DMS114 treated with DMSO at 0.1 percent for 48 hours (cell line): Measurements from ENCODE around the gene ARMCX4.
"Not testable (repeated sequence)": the region's sequence is repeated elsewhere in the genome, so short reads cannot be mapped to it uniquely, and the experiment has no call there.

Experiments used
- DNase-seq: peaks from one replicate; lab custom pipeline; 2025; ENCODE audit not compliant: unreplicated experiment; lab: John Stamatoyannopoulos, UW

Gene ARMCX4

DNA sequence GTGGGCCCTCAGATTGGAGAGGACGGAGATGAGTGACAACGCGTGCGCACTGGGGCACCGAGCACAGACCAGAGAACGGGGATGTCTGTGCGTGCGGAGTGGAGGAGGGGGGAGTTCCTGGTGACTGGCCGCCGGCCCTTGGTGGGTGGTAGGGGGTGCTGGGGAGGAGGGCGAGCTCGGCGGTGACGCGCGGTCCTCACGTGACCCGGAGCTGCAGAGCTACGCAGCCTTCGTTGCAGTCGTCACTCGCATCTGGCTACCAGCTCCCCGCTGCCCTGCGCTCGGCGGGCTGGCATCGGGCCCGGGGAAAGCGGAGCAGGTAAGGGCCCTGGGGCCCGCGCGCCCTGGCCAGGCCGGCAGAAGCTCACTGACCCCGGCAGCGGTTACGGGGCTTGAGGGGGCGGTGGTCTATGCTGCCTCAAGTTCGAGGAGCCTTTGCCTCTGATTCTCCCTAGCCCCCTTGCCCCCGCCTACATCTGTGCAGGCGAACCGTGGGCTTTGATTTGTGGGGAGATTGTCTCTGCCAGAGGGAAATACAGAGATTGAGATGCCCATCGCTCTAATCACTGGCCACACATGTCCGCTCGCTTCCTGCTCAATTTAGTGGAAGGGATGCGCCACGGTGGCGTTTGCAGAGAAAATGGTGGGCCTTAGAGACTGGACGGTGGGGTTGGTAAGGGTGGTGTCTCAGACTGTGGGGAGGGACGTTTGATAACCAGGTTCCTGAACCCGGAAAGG lies at the start of gene ARMCX4:
Gene ARMCX4, plus strand, starts transcription at position 245 of the 738 bp plus-strand sequence. CDS start 3,134 bp downstream, outside the sequence.
- peak; percentile 60 for DNase-seq

DNA sequence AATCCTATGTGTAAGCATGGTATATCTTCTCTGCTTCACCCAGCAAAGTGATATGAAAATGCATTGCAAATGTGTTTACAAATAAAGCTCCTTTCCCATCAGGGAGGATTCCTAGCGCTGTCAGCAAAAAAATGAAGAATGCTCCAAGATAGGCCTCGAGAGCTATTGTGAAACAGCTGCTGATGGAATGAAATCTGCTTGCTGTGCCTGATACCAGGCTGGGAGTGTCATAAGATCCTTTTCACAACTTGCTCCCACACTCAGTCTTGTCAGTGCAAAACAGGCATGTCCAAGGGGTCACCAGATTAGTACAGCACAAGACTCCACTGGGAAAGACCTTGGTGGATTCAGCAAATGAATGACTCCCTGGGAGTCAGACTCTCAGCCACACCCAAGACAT lies 43.2 kb upstream of the ARMCX4 start:
- no peak for DNase-seq

DNA sequence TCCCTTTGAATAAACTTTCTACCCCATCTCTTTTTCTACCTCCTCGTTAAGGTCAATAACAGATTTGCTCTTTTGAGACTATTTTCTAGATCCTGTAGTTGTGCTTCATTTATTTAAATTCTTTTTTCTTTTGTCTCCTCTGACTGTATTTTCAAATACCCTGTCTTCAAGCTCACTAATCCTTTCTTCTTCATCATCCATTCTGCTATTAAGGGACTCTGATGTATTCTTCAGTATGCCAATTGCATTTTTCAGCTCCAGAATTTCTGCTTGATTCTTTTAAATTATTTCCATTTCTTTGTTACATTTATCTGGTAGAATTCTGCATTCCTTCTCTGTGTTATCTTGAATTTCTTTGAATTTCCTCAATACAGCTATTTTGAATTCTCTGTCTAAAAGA lies 36.0 kb upstream of the ARMCX4 start:
- DNase-seq: no peak

DNA sequence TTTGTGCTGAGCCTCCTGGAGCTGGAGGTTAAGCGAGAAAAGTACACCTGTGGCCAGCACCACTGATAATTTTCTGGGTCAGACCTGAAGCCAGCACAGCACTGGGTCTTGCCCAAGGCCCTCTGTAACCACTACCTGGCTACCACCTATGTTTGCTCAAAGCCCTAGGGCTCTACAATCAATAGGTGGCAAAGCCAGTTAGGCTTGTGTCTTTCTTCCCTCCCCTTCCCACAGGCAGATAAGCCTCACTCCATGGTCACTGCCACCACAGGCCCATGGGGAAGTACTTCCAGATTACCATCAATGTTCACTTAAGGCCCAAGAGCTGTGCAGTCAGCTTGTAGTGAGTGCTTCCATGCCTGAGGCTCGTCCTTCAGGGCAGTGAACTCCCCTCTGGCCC lies 35.2 kb upstream of the ARMCX4 start:
- no peak for DNase-seq

DNA sequence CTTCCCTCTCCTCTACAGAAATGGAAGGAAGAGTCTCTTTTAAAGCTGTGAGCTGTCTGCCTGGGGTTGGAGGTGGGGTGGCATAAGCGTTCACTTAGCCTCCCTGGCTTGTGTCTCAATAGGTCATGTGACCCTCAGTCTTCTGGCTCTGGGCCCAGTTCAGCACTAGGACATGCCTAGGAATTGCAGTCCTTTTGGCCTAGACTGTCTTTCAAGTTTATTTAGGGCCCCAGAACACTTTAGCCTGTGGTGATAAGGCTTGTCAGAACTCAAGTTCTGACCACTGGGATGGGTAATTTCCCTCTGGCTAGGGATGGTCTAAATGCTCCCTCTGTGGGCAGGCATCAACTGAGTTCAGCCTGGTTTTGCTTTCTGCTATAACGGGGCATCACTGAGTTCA lies 34.3 kb upstream of the ARMCX4 start:
- DNase-seq: no peak

DNA sequence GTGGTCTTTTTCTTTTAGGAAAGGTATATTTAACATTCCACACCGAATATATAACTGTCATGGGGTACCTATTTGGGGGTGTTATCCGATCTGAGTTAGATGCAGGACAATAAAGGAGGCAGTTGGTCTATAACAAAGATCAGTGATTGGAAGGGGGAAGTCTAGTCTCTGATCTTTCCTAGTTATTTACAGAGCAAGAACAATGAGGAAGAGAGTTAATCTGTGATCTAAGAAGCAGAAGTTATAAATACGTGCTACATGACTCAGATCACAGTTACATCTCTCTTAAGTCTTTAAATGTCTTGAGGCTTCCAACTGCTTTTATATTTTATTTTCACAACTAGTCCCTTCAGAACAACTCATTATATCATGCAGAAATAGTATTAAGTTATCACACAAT lies 33.2 kb upstream of the ARMCX4 start:
- DNase-seq: no peak

DNA sequence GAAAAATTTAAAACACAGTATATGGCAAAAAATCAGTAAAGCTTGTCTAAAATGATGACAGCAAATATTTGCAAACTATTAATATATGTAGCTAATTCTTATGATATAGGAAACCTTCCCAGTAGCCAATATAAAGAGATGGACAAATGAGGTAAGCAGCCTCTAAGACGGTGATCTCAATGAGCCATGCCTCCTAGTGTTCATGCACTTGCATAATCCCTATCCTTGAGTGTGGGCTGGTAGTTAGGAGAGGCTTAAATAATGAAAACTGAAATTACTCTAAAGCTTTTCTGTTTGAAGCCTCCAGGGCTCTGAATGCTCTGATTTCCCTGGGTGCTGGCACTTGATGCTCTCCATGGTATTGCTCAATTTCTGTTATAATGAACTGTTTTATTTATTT lies 24.6 kb upstream of the ARMCX4 start:
- no peak for DNase-seq

DNA sequence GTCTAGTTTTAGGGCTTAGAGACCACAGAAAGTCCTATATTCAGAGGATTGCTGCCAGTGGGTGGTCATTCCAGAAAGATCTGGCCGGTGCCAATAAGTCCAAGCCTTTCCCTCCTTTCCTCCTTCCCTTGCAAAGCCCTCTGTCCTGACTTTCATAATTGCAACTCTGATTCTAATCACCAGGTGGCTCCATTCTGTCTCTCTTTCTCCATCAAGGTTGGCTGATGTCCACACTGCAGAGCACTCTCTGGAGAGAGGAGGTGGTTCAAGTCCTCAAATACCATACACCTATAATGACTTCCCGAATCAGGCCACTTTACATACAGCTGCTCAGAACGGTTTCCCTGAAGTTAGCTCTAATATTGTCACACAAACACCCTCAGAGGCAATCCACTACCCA lies 22.4 kb upstream of the ARMCX4 start:
- DNase-seq: peak; percentile 13

DNA sequence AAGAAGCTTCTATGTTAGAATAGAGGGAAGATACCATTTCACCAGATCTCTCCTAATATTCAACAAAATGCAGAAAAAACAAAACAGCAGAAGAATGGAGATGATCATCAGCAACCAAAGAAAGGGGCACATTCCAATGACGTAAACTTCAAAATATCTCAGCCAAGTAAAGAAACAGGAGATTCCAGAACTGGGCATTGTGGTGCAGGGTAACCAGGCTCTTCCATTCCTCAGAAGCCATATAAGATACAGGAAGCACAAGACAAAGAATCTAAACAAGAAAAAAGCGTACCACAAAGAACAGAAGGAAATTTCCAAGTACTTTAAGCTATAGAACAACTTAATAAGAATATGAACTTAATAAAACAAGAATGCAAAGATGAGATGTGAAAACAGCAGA lies 6.9 kb upstream of the ARMCX4 start:
- DNase-seq: no peak

DNA sequence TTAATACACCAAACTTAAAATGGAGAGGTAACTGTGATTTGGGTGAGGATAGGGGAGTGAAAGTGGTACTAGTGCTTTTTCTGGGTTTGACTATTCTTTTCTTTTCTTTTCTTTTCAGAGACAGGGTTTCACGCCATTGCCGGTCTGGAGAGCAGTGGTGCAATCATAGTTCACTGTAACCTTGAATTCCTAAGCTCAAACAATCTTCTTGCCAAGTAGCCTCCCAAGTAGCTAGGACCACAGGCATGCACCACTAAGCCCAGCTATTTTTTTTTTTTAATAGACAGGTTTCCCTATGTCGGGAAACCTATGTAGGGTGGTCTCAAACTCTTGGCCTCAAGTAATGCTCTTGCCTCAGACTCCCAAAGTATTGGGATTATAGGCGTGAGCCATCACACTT lies 3.0 kb upstream of the ARMCX4 start:
- DNase-seq: no peak

DNA sequence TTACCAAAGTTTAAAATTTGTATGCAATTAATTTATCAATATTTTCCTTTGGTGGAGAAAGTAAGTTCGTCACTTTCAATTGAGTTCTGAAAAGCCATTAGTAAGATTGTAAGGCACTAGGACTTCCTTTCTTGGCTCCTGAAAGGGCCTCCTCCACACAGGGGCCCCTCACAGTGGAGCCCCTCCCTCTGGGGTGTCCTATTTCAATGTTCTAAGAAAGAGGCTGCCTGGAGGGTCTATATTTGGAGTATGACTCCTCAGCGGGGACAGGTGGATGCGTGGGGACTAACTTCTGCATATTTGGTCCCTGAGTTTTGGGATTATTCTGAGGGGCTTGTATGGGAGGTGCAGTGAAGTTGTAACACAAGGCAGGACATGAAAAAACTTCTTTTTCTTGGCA lies 1.6 kb upstream of the ARMCX4 start:
- no peak for DNase-seq

DNA sequence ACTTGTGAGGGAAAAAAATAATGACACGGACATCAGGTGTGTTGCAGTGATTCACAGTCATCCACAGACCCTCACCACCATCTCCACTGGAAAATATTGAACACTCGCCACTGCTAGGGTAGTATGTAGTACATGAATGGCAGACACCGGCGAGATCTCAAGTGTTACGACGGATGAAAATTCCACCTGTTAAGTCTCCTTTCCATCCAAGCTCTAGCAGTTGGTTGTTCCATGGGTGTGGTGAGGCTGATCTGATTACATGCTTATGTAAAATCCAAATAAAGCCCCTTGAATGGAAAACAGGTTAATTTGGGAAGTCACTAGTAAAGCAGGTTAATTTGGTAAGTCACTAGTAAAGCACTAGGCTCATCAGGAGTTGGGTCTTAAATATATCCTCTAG lies 1.1 kb upstream of the ARMCX4 start:
- DNase-seq: no peak

DNA sequence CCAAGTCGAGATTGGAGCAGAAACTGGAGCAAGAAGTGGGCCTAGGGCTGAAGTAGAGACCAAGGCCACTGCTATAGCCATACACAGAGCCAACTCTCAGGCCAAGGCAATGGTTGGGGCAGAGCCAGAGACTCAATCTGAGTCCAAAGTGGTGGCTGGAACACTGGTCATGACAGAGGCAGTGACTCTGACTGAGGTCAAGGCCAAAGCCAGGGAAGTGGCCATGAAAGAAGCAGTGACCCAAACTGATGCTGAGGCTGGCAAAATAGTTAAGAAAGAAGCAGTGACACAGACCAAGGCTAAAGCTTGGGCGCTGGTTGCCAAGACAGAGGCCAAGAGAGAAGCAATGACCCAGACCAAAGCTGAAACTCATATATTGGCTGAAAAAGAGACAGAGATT lies 3.5 kb downstream of the ARMCX4 start:
- DNase-seq: no peak

DNA sequence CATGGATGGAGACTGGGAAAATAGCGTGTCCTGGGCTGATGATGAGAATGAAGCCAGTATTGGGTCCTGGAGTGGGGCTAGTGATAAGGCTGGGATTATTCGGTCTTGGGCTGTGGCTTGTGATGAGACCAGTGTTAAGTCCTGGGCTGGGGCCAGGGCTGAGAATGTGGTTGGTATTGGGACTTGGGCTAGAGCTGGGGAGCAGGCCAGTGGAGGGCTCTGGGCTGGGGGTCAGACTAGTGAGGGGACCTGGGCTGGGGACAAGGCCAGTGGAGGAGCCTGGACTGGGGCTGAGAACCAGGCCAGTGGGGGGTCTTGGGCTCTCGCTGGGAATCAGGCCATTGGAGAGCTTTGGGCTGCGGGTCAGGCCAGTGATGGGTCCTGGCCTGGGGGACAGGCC lies 6.7 kb downstream of the ARMCX4 start:
- no peak for DNase-seq

DNA sequence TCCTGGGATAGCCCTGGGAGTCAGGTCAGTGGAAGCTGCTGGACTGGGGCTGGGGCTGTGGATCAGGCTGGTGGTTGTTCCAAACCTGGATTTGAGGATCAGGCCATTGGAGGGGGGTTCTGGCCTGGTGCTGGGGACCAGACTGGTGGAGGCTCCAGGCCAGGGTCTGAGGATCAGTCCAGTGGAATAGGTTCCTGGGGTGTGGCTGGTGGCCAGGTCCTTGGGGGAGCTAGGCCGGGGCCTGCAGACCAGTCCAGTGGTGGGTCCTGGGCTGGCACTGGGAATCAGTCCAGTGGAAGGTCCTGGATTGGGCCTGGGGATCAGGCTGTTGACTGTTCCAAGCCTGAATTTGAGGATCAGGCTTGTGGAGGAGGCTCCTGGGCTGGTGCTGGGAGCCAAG lies 8.0 kb downstream of the ARMCX4 start:
- no peak for DNase-seq

DNA sequence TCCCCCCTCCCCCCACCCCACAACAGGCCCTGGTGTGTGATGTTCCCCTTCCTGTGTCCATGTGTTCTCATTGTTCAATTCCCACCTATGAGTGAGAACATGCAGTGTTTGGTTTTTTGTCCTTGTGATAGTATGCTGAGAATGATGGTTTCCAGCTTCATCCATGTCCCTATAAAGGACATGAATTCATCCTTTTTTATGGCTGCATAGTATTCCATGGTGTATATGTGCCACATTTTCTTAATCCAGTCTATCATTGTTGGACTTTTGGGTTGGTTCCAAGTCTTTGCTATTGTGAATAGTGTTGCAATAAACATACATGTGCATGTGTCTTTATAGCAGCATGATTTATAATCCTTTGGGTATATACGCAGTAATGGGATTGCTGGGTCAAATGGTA lies 17.7 kb downstream of the ARMCX4 start:
- not testable (repeated sequence) for DNase-seq

DNA sequence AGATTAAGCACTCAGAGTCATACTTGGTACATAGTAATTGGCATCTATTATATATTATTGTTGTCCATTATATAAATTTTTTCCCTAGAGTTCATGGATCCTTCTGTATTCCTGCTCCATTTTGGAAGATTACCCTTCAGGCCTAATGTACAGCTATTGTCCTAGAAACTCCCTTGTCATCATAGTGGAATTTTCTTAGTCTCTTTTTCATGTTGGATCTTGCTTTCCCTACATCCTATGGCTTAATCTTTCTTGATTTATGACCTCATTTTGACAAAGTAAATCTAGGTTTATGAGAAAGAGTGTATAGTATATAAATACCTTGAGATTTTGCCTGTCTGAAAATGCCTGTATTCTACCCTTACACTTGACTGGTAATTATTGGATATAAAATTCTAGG lies 22.1 kb downstream of the ARMCX4 start:
- DNase-seq: no peak

DNA sequence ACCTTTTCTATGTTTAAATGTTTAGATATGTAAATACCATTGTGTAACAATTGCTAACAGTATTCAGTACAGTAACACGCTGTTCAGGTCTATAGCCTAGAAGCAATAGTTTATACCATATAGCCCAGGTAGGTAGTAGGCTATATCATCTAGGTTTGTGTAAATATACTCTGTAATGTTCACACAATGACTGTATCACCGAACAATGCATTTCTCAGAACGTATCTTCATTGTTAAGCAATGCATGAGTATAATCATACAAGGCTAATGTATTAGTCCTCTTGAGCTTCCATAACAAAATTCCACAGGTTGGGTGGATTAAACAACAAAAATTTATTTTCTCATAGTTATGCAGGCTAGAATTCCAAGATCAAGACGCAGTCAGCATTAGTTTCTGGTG lies 22.7 kb downstream of the ARMCX4 start:
- DNase-seq: no peak

DNA sequence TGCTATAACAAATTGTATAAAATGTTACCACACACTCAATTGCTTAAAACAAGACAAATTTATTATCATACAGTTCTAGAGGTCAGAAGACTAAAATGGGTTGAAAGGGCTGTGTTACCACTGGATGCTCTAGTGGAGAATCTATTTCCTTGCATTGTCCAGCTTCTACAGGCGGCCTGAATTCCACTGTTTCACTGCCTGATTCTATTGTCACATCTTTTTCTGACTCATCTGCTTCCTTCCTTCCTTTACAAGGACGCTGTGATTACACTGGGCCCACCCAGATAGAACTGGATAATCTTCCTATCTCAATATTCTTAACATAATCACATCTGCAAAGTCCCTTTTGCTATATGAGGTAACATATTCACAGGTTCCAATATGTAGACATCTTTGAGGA lies 45.7 kb downstream of the ARMCX4 start:
- DNase-seq: no peak
